ENCODE results near the gene DAB2IP. TPM values are rescaled to one million over a fixed set of nuclear protein-coding genes. Genes with fewer than 3 reads are reported as not detected.

Gene DAB2IP
- total RNA-seq, 2 experiments from 2014 or later: 0.06 TPM; not detected in 1

DNA sequence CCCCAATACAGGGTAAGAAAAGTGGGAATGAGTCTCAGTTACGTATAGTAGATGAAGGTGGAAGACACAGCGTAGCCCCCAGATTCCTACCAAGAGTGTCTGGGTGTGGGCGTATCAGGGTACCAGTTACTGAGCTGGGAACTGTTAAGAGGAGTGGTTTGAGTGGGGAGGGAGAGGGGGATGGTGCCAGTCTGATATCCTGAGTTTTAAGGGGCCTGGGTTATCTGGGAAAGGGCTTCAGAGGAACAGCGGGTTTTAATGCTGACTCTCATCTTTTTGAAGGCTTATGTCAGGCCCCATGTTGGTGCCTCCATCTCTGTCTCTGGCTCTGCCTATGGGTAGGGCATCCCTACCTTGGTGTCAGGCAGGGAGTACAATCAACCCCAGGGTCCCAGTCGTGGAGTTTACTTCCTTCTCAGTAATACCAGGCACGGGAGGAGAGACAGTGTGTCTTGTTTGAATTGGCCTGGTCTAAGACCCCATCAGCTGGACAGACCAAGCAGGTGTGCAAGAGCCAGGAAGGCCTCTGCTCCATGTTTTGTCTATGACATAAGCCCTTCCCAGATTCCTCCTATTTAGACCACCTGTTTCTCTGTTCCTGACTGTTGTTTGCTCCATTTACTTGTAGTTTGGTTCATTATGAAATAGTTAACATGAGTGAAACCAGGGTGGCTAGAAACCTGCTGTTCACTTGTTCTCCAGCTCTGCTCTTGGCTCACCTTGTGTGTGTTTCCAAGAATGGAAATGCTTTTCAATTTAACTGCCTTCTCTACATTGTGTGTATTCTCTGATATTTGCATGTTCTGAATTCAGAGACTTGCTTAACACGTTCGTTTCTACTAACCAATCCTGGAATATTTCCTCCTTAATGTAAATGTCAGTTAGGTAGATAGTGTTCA, 125.6 kb downstream of the DAB2IP start:
- H3K27ac ChIP-seq (ENCODE audit: low read depth in 1 of 2, low read length in 2 of 2): no peak overlapping the region

DNA sequence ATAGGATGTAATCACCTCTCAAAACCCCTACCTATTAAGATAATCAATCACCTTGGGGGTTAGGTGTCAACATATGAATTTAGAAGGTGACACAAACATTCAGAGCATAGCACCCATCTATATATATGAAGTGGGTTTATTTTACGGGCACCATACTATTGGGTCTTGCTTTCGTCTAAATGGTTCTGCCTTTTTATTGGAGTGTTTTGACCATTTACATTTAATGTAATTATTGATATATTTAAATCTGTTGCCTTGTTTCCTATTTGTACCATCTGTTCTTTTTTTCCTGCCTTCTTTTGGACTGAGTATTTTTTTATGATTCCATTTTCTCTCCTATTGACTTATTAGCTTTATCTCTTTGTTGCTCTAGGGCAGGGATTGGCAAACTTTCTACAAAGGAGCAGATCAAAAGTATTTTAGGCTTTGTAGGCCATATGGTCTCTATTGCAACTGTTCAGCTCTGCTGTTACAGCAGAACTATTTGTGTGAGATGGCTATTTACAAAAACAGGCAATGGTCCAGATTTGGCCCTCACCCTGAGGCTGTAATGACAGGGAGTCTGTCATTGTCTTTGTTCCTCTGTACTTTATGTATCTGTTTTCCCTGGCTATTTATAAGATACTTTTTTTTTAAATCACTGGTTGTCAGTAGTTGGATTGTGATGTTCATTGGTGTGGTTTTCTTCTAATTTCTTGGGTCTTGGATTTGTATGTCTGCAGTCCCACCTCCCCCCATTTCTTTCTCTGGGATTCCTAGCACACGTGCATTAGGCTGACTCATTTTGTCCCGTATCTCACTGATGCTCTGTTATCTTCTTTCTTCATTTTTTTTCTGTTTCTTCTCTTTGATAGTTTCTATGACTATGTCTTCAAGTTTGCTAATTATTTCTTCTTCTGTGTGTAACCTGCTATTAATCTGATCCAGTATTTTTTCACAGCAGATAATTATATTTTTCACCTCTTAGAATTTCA, 127.1 kb downstream of the DAB2IP start:
- Mint-ChIP-seq H3K4me1 (ENCODE audit: low read depth) (peaks cover 6% of the 10 kb centered on the region), H3K36me3 (ENCODE audit: low read depth) (no peaks in the 10 kb centered on the region), H3K27me3 (no peaks in the 10 kb centered on the region), H3K4me3 (no peak overlapping the region), H3K9me3 (no peaks in the 10 kb centered on the region), H3K27ac (no peak overlapping the region)
- Histone ChIP-seq H3K27ac (ENCODE audit: low read depth in 1 of 2, low read length in 2 of 2) (no peak overlapping the region), H3K4me3 (ENCODE audit: low read length) (no peak overlapping the region), H3K27me3 (ENCODE audit: control insufficient read depth in 1 of 2, insufficient read depth in 2 of 2, low read length in 2 of 2) (no peaks in the 10 kb centered on the region), H3K36me3 (ENCODE audit: insufficient read depth, low read length) (no peaks in the 10 kb centered on the region), H3K9me3 (ENCODE audit: control insufficient read depth in 1 of 2, insufficient read depth in 1 of 2, low read length in 2 of 2) (peaks cover 0 to 5% of the 10 kb centered on the region in 2 experiments), H3K4me1 (ENCODE audit: insufficient read depth, low read length) (peaks cover 6% of the 10 kb centered on the region)
- intact Hi-C loops (cut with DNase I, micrococcal nuclease): no loop called here
- ATAC-seq (ENCODE audit: poor library complexity): no peak
- DNase-seq: no peak
- CTCF ChIA-PET: no interaction called here
- POLR2A ChIA-PET: no interaction called here
- TF ChIP-seq, protein P1, sequence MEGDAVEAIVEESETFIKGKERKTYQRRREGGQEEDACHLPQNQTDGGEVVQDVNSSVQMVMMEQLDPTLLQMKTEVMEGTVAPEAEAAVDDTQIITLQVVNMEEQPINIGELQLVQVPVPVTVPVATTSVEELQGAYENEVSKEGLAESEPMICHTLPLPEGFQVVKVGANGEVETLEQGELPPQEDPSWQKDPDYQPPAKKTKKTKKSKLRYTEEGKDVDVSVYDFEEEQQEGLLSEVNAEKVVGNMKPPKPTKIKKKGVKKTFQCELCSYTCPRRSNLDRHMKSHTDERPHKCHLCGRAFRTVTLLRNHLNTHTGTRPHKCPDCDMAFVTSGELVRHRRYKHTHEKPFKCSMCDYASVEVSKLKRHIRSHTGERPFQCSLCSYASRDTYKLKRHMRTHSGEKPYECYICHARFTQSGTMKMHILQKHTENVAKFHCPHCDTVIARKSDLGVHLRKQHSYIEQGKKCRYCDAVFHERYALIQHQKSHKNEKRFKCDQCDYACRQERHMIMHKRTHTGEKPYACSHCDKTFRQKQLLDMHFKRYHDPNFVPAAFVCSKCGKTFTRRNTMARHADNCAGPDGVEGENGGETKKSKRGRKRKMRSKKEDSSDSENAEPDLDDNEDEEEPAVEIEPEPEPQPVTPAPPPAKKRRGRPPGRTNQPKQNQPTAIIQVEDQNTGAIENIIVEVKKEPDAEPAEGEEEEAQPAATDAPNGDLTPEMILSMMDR (IDR thresholded peaks at IDR 0.05): no peak

More for the DNA sequence above, 125.6 kb downstream of the DAB2IP start:
- ATAC-seq (ENCODE audit: poor library complexity): no peak
- no peaks in the 10 kb centered on the region for H3K9me3 Mint-ChIP-seq
- H3K27me3 Mint-ChIP-seq: no peaks in the 10 kb centered on the region
- no peaks in the 10 kb centered on the region for H3K36me3 ChIP-seq (ENCODE audit: insufficient read depth, low read length)
- H3K4me3 ChIP-seq (ENCODE audit: low read length): no peak overlapping the region
- H3K4me3 Mint-ChIP-seq: no peak overlapping the region
- H3K27me3 ChIP-seq (ENCODE audit: control insufficient read depth in 1 of 2, insufficient read depth in 2 of 2, low read length in 2 of 2): no peaks in the 10 kb centered on the region
- ChIA-PET POLR2A (no interaction called here), CTCF (no interaction called here)
- no peaks in the 10 kb centered on the region for H3K4me1 Mint-ChIP-seq (ENCODE audit: low read depth)
- DNase-seq: no peak
- H3K4me1 ChIP-seq (ENCODE audit: insufficient read depth, low read length): no peaks in the 10 kb centered on the region
- H3K36me3 Mint-ChIP-seq (ENCODE audit: low read depth): no peaks in the 10 kb centered on the region
- TF ChIP-seq, protein P1 (IDR thresholded peaks at IDR 0.05): no peak
- H3K9me3 ChIP-seq (ENCODE audit: control insufficient read depth in 1 of 2, insufficient read depth in 1 of 2, low read length in 2 of 2): peaks cover 0 to 5% of the 10 kb centered on the region in 2 experiments
- intact Hi-C loops (cut with DNase I, micrococcal nuclease): no loop called here
- H3K27ac Mint-ChIP-seq: no peak overlapping the region

DNA sequence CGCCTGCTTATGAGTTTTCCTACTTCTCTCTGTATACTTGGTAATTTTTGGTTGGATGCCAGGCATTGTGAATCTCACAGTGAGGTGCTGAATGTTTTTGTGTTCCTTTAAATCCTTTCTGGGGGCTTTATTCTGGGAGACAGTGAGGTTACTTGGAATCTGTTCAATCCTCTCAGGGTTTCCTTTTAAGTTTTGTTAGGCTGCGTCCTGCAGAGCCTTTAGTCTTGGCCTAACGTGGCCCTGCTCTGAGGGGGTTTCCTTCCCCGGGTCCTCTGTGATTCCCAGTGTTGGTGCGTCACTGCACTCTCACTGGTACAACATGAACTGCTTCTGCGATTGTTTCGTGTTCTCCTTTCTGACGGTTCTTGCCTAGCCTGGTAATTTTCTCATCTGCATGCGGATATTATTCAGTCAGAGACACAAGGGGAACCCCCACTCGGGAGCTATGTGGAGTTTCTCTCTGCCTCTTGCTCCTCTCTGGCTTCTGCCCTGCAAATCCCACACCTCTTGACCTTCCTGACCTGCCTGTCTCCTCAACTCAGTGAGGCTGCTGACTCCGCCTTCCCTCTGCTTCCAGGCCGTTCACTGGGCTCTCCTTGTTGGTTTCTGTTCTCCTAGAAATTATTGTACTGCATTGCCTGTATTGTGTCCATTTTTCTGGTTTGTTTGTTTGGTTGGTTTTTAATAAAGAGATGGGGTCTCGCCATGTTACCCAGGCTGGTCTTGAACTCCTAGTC, 128.1 kb downstream of the DAB2IP start:
- ATAC-seq (ENCODE audit: poor library complexity) (no peak), DNase-seq (peak in 1 of 14 experiments; percentile 1)
- Histone ChIP-seq H3K27ac (ENCODE audit: low read depth in 1 of 2, low read length in 2 of 2) (no peak overlapping the region), H3K27me3 (ENCODE audit: control insufficient read depth in 1 of 2, insufficient read depth in 2 of 2, low read length in 2 of 2) (no peaks in the 10 kb centered on the region), H3K4me3 (ENCODE audit: low read length) (no peak overlapping the region), H3K9me3 (ENCODE audit: control insufficient read depth in 1 of 2, insufficient read depth in 1 of 2, low read length in 2 of 2) (peaks cover 0 to 5% of the 10 kb centered on the region in 2 experiments), H3K4me1 (ENCODE audit: insufficient read depth, low read length) (peaks cover 16% of the 10 kb centered on the region), H3K36me3 (ENCODE audit: insufficient read depth, low read length) (no peaks in the 10 kb centered on the region)
- ChIA-PET CTCF (no interaction called here), POLR2A (no interaction called here)
- intact Hi-C loops (cut with DNase I, micrococcal nuclease): no loop called here
- Mint-ChIP-seq H3K36me3 (ENCODE audit: low read depth) (no peaks in the 10 kb centered on the region), H3K27ac (no peak overlapping the region), H3K4me1 (ENCODE audit: low read depth) (peaks cover 16% of the 10 kb centered on the region), H3K27me3 (no peaks in the 10 kb centered on the region), H3K9me3 (no peaks in the 10 kb centered on the region), H3K4me3 (no peak overlapping the region)
- TF ChIP-seq, protein P1 (IDR thresholded peaks at IDR 0.05): no peak

Data from CD4-positive, alpha-beta T cell (primary cell).